Retina (tissue), 1 donor: ENCODE results near the gene TYW3.
A peak's percentile ranks its signal among the peaks of the same experiment; 100 is the strongest.
"Not testable (repeated sequence)": the region's sequence is repeated elsewhere in the genome, so short reads cannot be mapped to it uniquely, and the experiment has no call there.

Experiments
- DNase-seq: peaks from one replicate; pipeline ENCODE4 v3.0.0-alpha.2; 2016

TYW3 gene

GRCh38 chr1:74732071-74732946 is 643 bp upstream of the TYW3 start:
- DNase-seq, result peak; percentile 4

- no peak for DNase-seq
Observed at GRCh38 chr1:74733604-74734484, 892 bp downstream of the TYW3 start.

GRCh38 chr1:74737333-74737732 is 4.4 kb downstream of the TYW3 start:
- DNase-seq, result no peak

- DNase-seq, result not testable (repeated sequence)
Observed at GRCh38 chr1:74740307-74740980, 7.5 kb downstream of the TYW3 start.

- not testable (repeated sequence) for DNase-seq
Observed at GRCh38 chr1:74745247-74745646, 12.3 kb downstream of the TYW3 start.

- no peak for DNase-seq
Observed at GRCh38 chr1:74748960-74749359, 16.0 kb downstream of the TYW3 start.

- no peak for DNase-seq
Observed at GRCh38 chr1:74753104-74753503, 20.2 kb downstream of the TYW3 start.

GRCh38 chr1:74755475-74755874 is 22.5 kb downstream of the TYW3 start:
- no peak for DNase-seq

- DNase-seq, result not testable (repeated sequence)
Observed at GRCh38 chr1:74756650-74757049, 23.7 kb downstream of the TYW3 start.

- DNase-seq, result no peak
Observed at GRCh38 chr1:74763807-74764206, 30.9 kb downstream of the TYW3 start.

- no peak for DNase-seq
Observed at GRCh38 chr1:74766579-74766978, 33.6 kb downstream of the TYW3 start.

- no peak for DNase-seq
Observed at GRCh38 chr1:74767490-74767889, 34.5 kb downstream of the TYW3 start.

- peak; percentile 42 for DNase-seq
Observed at GRCh38 chr1:74771913-74772515, 39.1 kb downstream of the TYW3 start.

- no peak for DNase-seq
Observed at GRCh38 chr1:74772945-74773344, 40.0 kb downstream of the TYW3 start.

GRCh38 chr1:74773582-74773981 is 40.6 kb downstream of the TYW3 start:
- DNase-seq, result no peak

GRCh38 chr1:74775735-74776134 is 42.8 kb downstream of the TYW3 start:
- DNase-seq, result no peak

GRCh38 chr1:74777525-74777924 is 44.6 kb downstream of the TYW3 start:
- DNase-seq, result no peak

- DNase-seq, result no peak
Observed at GRCh38 chr1:74779750-74780149, 46.8 kb downstream of the TYW3 start.

GRCh38 chr1:74780594-74780993 is 47.6 kb downstream of the TYW3 start:
- no peak for DNase-seq

- no peak for DNase-seq
Observed at GRCh38 chr1:74785944-74786343, 53.0 kb downstream of the TYW3 start.

GRCh38 chr1:74790453-74790852 is 57.5 kb downstream of the TYW3 start:
- DNase-seq, result no peak

- no peak for DNase-seq
Observed at GRCh38 chr1:74791491-74791890, 58.5 kb downstream of the TYW3 start.
